ENCODE data around the gene FMNL2.

FMNL2 gene

DNA sequence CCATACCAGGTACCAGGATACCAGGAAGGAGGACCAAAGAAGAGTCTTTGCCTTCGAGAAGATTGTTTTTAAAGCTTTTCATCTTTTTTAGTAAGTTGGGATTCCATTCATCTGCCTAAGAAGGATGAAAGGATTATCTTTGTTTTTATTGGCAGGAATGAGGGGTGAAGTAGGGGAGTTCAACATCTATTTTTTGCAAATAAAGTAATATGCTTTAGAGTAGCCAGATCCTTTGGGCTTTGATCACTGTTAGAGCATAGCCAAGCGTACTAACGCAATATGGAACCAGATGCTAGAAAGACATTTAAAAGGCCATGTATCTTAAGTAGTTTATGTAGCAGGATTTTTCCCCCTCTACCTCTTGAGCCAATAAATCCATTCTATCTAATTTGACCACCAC, 249.3 kb downstream of the FMNL2 start:
- DNase-seq (ENCODE audit: low spot score): no peak

DNA sequence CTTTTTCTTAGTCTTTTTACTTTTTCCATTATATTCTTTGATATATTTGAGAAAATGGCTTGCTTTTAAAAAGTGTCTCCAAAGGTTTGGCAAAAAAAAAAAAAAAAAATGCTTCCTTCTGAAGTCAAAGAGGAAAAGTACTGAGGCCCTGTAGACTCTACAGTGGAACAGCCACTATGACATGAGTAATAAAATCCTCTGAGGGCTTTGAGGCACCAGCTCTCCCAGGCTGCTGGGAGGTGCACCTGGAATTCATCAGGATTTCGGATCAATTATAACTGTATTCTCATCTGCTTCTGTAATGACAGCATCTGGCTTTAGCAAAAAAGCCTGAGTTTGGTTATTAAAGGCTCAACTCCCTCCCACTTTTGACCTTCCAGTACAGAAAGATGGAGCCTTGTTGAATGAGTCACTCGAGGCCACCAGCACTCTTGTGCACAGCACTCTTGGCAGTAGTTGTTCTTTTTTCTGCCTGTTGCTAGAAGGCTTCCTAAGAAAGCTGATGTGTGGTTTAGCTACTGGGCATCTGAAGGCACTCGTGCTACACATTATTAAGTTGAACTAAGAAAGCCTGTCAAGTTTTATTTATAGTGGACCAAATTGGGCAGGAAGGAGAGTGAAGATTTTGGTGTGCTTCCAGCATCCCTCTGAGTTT, 251.0 kb downstream of the FMNL2 start:
- no peak for DNase-seq (ENCODE audit: low spot score)

DNA sequence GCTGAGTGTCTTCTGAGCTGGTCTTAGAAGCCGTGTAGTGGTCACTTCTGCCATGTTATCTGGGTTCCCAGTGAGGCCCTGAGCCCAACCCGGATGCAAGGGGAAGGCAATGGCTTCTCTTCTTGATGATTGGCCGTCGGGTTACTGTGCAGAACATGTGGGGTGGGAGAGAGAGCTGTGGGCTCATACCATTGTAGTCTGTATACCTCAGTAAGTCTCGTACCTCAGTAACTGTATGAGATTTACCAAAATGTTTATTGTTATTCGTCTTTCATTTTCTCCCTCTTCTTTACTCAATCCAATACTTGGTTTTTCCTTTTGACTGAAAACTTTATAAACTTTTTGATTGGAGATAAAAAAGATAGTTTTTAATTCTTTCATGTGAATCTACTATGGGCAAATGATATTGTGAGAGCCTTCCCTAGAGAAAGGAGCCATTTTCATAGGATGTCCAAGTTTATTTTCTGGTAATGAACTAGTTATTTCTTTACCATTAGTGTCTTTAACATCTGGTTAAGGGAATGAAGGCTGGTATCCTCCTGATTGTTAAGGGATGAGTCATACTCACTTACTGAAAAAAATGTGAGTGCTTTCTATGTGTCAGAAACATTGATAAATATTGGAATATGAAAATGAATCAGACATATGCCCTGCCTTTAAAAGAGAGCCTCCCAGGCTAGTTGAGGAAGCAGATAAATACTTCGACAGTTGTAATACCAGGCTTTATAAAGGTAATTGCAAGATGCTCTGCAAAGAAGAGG, 252.4 kb downstream of the FMNL2 start:
- DNase-seq (ENCODE audit: low spot score): no peak

DNA sequence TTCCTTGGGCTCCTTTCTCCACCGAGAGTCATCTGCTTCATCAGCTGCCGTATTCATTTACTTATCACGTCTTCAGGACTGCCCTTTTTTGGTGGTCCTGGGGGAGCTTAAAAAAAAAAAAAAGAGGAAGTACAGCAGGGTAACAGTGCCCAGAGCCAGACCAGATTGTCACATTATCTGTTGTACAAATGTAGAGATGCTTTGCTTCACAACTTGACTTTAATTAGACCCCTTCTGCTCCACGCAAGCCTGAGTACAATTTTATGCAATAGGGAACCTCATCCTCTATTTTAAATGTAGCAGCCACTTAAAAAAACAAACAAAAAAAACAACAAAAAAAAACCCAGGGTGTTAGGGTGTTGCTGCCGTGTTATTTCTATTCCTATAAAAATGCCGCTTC, 254.0 kb downstream of the FMNL2 start:
- no peak for DNase-seq (ENCODE audit: low spot score)

DNA sequence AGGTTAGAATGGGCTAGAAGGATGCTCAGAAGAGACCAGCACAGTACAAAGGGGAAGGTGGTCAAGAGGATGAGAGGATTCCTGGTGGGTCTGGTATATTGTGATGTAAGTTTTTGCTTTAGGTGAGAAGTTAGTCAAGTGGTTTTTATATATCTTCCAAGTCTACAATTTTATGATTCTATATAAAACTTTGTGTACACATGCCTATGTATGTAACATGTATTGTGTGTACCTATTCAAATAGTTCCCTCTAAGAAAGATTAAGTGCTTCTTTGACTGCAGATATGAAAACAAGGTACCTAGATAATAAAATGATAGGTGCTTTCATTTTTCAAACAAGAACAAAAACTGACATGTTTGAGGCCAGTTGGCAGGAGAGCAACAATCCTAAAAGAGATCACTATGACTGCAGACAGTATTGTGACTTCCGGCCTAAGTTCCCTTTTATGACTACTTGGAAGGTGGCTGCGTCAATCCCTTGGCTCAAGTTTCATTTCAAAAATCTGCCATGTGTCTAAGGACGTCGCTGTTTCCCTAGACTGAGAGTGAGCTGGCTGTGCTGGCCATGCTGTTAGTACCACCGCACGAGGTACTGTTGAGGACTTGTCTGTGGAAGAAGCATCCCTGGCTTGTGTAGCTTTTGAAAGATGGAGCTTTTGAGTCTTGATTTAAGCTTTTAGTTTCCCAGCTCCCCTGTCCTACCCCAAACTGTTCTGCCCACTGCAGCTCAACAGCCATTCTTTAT, 259.2 kb downstream of the FMNL2 start:
- DNase-seq (ENCODE audit: low spot score): no peak

DNA sequence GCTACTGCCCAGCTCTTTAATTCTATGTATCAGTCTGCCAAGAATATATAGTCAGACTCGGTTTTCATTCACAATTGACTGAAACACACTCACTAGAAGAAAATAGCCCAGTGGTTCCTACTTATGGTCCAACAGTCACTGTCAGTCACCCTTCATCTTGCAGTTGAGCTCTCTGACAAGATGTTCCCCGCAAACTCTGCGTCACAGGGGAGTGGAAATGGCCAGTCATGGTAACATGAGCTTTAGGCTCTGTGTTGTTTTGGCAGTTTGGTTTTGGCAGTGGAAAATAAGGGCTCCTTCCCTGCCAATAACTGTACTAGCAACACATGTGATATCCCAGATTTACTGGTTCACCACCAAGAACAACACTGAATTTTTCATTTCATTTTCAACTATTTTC, 259.8 kb downstream of the FMNL2 start:
- DNase-seq (ENCODE audit: low spot score): no peak

DNA sequence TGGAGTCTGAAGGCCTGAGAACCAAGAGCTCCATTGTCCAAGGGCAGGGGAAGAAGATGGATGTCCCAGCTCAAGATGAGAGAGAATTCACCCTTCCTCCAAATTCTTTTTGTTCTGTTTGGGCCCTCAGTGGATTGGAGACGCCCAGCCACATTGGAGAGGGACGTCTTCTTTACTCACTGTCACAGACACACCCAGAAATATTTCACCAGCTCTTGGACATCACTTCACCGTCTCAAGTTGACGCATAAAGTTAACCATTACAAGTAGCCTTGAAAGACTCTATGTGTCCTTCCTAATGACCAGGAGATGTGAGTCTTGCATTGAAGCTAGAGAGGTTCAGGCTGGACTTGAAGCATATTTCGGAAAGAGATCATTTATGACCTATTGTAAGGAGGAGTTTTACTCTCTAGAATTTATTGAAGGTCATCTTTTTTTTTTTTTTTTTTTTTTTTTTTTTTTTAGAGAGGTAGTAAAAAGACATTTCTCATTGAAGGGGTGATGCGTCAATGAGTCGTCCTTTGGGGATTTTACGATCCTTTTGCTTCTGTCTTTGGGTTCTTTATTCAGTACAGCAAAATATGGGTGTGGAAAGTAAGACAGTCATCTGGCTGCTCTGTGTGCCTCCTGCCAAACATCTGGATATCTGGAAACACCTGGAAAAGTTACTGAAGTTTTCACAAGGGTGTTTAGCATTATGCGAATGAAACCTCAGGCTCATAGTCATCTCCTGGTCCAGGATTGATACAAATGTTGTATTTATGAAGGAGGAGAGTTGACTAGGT, 264.2 kb downstream of the FMNL2 start:
- DNase-seq (ENCODE audit: low spot score): no peak

DNA sequence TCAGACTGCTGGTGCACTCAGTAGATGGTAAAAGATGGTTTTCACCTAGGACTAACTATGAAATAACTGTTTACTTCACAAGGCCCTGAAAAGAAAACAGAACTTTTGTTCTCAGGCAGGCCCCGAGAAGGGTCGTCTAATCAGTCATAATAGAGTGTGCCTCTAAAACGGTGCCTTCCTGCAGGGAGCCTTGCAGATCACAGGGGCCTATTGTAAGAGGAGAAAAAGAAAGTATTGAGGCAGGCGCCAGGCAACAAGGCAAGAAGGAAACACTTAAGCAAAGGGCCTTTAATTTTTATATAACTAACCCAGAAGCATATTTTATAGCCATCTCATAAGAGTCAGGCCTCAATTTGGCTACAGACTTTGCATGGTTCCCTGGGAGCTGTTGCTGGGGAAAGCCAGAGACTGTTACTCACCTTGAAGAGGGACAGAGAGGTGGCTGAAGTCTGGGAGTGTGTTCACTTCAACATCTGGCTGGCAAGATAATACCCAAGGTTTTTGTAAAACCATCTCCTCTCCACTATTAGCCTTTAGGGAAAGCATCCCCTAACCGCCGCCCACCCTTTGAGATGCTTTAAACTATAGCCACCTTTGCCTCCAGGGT, 265.2 kb downstream of the FMNL2 start:
- DNase-seq (ENCODE audit: low spot score): no peak

DNA sequence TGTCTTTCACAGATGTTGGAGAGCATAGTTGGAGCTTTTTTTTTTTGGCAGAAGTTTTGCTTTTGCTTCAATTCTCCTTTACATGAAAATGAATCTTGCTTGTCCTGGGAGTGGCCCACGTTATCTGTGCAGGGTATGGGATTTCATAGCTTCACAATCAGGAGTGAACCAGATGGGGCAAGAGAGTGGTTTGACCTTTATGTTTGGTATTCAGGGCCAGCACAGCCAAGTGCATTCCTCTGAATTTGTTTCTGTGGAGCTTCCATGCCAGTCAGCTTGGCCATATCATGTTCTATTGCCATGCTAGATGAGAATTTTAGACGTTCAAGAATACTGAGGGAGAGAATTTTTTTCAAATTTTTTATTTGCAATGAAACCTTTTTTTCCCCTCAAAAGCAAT, 265.7 kb downstream of the FMNL2 start:
- DNase-seq (ENCODE audit: low spot score): peak; percentile 25

DNA sequence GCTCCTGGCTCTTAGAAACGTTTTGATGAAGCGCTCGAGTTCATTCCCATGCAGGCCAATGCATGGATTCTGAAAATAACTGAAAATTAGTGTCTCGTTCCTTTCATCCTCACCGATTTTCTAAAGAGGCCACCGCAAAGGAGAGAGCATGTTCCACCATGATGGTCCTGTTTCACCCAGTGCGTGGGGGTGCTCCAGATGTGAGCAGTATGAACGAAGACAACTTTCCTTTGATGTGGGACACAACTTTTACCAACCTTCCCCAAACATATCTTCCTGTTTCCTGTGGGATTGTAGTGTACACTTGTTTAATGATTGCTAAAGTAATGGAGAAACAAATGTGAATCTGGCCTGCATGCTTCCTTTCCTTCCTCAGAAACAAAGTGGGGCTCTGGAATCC, 267.8 kb downstream of the FMNL2 start:
- no peak for DNase-seq (ENCODE audit: low spot score)

DNA sequence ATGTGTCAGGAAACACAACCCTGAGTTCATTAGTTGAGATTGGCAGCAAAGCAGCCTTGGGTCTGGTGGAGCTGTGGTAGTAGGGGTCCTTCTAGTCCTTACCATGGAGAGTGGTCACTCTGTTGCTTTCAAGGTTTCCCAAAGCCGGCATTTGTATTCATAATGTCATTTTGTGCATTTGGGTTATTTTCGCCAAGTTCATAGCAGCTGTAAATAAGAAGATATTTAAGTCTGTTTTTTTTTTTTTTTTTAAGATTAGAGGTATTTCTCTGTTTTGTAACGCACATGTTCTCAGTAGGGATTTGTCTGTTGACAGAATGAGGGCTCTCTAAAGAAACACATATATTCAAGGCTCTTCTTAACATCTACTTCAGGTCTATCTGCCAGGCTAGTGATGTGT, 268.2 kb downstream of the FMNL2 start:
- no peak for DNase-seq (ENCODE audit: low spot score)

DNA sequence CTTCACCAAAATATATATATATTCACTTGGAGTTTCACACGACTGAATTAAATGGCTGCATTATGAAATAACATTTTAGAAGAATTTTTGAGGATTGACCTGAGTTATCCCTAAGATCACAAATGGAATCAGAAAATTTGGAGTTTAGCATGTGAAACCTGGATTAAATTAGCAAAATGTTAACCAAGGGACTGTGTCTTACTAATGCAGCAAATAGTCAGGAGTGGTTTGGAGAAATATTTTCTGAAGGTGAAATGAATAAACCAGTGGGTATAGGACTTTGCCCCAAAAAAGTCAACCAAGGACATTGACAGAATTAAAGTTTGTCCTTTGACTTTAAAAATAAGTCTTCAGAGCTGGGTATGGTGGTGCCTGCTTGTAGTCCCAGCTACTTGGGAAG, 271.1 kb downstream of the FMNL2 start:
- DNase-seq (ENCODE audit: low spot score): no peak

DNA sequence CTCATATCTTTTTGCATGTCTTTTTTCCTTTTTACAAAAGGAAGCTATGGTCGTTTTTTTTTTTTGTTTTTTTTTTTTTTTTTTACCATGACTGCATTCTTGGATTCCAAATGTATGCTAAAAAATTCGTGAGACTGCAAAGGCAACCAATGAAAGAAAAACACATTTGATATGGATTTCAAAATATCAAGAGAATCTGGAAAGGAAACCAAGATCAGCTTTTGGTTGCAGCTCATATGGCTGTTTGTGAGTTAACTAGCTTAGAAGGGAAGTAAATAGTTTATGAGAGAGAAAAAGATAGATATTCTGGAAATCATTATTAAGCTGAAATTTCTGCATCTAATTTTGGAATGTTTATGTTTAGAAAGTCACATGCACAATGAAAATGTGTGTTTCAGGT, 272.0 kb downstream of the FMNL2 start:
- no peak for DNase-seq (ENCODE audit: low spot score)

DNA sequence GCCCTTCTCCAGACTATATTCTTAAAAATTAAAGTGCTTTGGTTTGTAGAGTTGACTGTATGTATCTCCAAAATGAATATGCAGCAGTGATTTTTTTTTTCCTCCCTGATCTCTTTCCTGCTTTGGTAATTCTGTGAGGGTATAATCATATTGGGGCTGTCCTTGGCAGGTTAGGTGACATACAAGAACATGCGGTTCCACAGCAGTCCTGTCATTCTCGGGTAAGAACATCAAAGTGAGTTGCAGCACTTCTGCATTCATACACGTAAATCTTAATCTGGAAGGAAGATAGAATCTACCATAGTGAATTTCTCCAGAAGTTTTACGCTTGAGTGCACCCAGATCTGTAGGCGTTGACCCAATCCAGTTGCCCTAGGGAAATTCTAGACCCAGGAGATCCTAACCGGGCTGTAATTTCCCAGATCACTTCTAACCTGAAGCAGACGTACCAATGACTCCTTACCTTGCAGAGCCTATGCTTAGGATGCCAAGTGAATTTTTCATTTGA, 272.9 kb downstream of the FMNL2 start:
- no peak for DNase-seq (ENCODE audit: low spot score)

DNA sequence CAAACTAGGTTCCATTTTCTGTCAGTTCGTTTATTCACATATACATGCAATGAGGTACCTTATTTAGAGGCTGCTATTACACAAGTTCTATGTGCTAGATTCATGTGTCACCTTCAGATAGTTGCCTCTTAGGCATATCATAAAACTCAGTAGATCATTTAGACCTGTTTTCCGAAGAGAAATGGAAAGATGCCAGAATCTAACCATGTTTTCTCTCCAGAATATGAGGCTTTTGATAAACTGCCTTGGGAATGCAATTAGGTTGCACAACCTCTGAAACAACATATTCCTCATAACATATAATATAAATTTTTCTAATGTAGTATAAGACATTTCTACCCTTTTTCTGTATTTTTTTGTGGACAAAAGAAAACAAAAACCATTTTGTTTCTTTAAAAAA, 274.2 kb downstream of the FMNL2 start:
- DNase-seq (ENCODE audit: low spot score): no peak

DNA sequence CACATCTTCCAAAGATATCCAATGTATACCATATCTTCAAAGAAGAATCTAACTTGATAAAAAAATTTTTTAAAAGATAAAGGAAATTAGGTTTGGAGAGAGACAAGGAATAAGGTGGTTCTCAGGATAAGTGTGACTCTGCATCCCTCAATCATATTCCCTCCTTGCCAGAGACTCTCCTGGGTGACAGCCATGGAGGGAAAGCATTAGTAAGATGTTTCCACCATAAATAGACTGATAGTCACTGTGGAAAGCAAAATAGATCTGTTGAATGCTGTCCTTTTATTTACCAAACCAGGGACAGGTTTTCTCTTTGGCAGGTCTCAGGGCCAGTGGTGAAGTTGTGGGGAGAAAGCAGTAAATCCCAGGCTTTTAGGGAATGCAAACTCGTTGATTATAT, 274.7 kb downstream of the FMNL2 start:
- no peak for DNase-seq (ENCODE audit: low spot score)

DNA sequence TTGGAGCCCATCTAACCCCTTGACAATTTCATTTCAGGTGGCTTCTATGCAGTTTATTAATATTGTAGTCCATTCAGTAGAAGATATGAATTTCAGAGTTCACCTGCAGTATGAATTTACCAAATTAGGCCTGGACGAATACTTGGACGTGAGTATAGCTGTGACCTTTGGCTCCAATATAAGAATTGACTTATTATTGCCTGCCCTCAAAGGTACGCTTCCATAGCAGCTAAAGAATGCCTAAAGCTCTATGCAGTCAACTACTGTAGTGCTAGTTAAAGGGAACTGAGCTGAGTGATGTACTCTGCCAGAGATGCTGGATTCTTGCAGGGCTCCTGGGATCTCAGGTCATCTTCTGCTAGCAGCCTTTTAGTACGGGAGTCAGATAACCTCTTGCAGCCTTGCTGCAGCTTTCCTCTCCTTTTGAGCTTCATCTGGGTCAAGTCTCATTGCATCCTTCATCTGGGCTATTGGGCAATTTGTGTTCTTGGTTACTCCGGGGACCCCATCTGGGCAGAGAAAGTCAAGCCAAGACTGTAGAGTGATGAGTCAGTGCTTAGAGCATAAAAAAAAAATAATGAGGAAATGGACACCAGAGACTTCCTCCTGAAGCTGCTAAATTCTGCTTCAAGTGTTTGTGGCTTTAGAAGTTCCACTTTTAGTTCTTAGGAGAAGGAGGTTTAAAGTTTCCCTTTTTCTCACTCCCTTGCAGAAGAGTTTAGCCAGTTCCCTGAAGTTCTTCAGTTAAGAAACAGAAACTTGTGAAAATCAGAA, 276.7 kb downstream of the FMNL2 start:
- DNase-seq (ENCODE audit: low spot score): no peak

DNA sequence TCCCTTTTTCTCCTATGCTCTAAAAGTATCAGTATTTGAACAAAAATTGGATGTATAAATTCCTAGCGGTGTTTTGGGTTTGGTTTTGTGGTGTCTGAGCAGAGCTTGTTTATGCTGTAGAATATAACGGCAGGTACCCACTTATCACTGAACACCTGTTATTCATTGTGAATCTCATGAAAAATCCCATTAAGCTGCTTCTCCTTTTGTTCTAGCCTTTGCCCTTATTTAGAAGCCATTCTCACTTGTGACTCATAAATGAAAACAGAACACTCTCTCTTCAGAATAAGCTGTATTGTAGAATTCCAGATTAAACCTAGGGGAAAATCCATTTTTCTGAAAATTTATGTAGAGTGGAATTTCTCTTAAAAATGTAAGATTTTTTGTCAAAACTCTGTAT, 278.3 kb downstream of the FMNL2 start:
- DNase-seq (ENCODE audit: low spot score): no peak

DNA sequence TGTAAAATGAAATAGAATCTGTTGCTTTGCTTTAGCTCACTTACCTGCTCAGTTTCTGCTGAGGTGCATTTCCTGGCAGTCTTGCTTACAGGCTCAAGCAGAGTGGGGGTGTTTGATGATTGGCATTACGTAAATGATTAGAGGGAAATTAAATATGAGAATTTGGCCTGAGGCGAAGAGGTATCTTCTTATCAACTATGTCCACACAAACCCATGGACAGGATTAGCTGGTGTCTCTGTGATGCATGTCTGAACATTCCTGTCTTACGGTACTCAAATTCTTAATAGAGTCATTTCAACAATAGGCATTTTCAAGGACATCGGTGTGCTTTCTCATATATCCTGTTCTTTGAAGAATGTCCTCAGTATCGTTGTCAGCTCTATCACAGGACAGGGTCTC, 280.2 kb downstream of the FMNL2 start:
- DNase-seq (ENCODE audit: low spot score): no peak

DNA sequence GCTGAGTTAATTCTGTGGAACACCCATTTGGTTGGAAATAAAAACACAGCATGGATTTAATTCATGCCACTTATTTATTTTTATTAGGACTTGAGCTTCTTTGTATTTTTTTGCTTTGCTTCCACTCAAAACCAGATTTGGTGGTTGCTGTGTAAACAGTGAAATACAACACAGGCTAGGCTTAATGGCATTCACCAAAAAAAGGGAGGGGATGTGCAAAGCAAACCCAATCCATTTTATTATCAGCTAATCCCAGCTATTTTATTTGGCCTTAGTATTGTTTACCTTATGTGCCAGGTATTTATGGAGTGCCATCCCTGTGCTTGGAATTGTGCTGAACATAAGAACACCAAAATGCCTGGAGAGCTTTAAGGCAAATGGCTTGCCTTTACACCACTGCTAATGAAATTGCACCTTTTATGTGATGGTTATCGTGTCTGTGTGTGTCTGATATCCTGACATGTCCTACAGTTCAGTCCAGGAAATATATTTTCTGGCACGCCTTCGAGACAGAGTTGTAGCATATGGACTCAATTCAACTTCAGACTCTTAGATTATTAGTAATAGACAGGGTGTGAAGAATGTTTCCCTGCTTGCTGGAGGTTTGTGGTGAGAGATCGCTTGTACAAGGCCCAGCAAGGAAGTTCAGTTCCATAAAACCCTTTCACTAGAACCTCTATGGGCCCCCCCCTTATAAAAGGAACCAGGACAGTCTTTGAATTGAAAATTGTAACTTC, 282.6 kb downstream of the FMNL2 start:
- DNase-seq (ENCODE audit: low spot score): no peak

All from HuH-7 (cell line).